A673 (cell line): ENCODE data around the gene PSMF1. TPM values are rescaled to one million over a fixed set of nuclear protein-coding genes. Genes with fewer than 3 reads are reported as not detected.

Experiments
- BruUV-seq: library from RNA; stranded (reverse); fragments of 400-500 nt; replicated peaks from 2 replicates; lab custom pipeline; 2021; lab: Mats Ljungman, UMichigan
- CTCF ChIA-PET: fragments of 300-600 bp; sonication (Branson Sonifier 250); formaldehyde crosslinking; loops from one replicate; lab custom pipeline; 2022; ENCODE audit warnings: antibody characterized with exemption; lab: Charles Lee
- POLR2A ChIA-PET: fragments of 300-600 bp; sonication (Branson Sonifier 250); formaldehyde crosslinking; loops from one replicate; lab custom pipeline; 2022; ENCODE audit warnings: antibody characterized with exemption; ENCODE audit not compliant: low non-redundant PET; lab: Charles Lee
- DNase-seq: peaks from one replicate; pipeline ENCODE4 v3.0.0-alpha.2; 2015; ENCODE audit warnings: low spot score
- H3K27ac ChIP-seq: fragments of 200-600 bp; sonication (generic); 2 replicates; pipeline ENCODE4 v1.5.1; 2016; ENCODE audit warnings: mixed run types, low read depth, mild to moderate bottlenecking, mixed read lengths, antibody characterized with exemption, low read length; ENCODE audit not compliant: poor library complexity, severe bottlenecking
- H3K27me3 ChIP-seq: fragments of 200-600 bp; sonication (generic); replicated peaks from 2 replicates; pipeline ENCODE4 v1.6.1; 2017; ENCODE audit warnings: mixed run types, low read depth, mild to moderate bottlenecking, mixed read lengths, antibody characterized with exemption, low read length; ENCODE audit not compliant: insufficient read depth, poor library complexity
- H3K36me3 ChIP-seq: fragments of 200-600 bp; sonication (generic); 2 replicates; pipeline ENCODE4 v1.6.1; 2016; ENCODE audit warnings: mixed run types, mild to moderate bottlenecking, mixed read lengths, antibody characterized with exemption, low read length; ENCODE audit not compliant: insufficient read depth, poor library complexity, severe bottlenecking
- H3K4me1 ChIP-seq: fragments of 200-600 bp; sonication (generic); 2 replicates; pipeline ENCODE4 v1.6.1; 2017; ENCODE audit warnings: mixed run types, mild to moderate bottlenecking, mixed read lengths, antibody characterized with exemption, low read length; ENCODE audit not compliant: insufficient read depth, poor library complexity, severe bottlenecking
- H3K4me3 ChIP-seq: fragments of 200-600 bp; sonication (generic); 2 replicates; pipeline ENCODE4 v1.5.1; 2016; ENCODE audit warnings: low read depth, mixed run types, mild to moderate bottlenecking, mixed read lengths, low read length; ENCODE audit not compliant: poor library complexity, severe bottlenecking
- H3K9me3 ChIP-seq: fragments of 200-600 bp; sonication (generic); 2 replicates; pipeline ENCODE4 v1.6.1; 2016; ENCODE audit warnings: mixed run types, low read depth, mild to moderate bottlenecking, mixed read lengths, antibody characterized with exemption, low read length; ENCODE audit not compliant: poor library complexity, severe bottlenecking
- CTCF ChIP-seq: fragments of 300-800, 200-600 bp; sonication (generic); conservative IDR thresholded peaks from 2 replicates; pipeline ENCODE4 v1.5.1; 2017; ENCODE audit warnings: low read depth, mild to moderate bottlenecking, antibody characterized with exemption, low read length, moderate library complexity, mixed read lengths
- EZH2 ChIP-seq: fragments of 200-600 bp; sonication (generic); IDR thresholded peaks from 2 replicates; pipeline ENCODE4 v1.6.1; 2017; ENCODE audit warnings: borderline replicate concordance, low read depth, mild to moderate bottlenecking, mixed read lengths, antibody characterized with exemption, low read length; ENCODE audit not compliant: poor library complexity, severe bottlenecking
- intact Hi-C: fragments of 100-400 bp; cut with micrococcal nuclease; formaldehyde crosslinking; loops from one replicate; pipeline ENCODE4 v1.10.0; 2022; ENCODE audit not compliant: unreplicated experiment
- total RNA-seq: library from RNA; stranded (reverse); gene quantifications from 2 replicates; pipeline ENCODE4 v1.2.3, GENCODE V29; 2021

PSMF1 gene
- total RNA-seq, 1 experiment from 2014 or later, result 130 TPM

DNA sequence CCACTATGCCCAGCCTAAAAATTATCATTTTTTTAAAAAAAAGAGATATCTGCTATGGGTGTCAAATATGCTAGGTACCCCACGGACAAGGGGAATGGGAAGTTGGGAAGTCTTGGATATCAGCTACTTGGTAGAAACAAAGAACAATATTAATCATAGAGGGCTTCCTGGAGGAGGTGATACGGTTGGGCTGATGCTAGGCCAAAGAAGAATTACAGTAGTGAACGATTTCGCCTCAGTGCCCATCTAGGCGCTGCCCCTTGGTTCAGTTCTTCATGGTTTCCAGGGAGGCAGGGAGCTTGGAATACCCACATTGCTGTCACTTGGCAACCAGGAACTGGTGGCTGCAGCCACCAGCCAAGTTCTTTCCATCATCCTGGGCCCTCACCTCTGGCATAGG, 5.5 kb upstream of the PSMF1 start:
- CTCF ChIA-PET, result no interaction called here
- POLR2A ChIA-PET, result no interaction called here
- H3K9me3 ChIP-seq, result no peaks in the 10 kb centered on the region
- intact Hi-C loops, result loop anchor here (10.0 kb wide), 1 partner anchor 352 kb away; the partner anchor contains the start of gene NSFL1C
- no peaks in the 10 kb centered on the region for H3K27me3 ChIP-seq
- no peak overlapping the region for H3K27ac ChIP-seq
- no peak for DNase-seq
- TF ChIP-seq CTCF (no peak), EZH2 (no peak)
- H3K36me3 ChIP-seq, result no peaks in the 10 kb centered on the region
- BruUV-seq, result no TSS peak
- peaks cover 3% of the 10 kb centered on the region for H3K4me1 ChIP-seq
- no peak overlapping the region for H3K4me3 ChIP-seq

DNA sequence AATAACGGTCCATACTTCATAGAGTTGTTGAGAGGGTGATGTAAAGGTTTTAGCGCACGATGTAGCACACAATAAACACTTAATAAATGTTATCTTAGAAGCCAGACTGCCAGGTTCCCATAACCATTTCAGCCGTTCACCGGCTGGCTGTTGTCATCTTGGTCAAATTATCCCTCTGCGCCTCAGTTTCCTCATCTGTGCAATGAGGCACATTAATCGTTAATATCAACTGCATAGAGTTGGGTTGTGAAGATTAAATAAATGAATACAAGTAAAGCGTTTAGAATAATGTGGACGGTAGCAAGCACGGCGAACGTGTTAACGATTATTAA, 432 bp upstream of the PSMF1 start:
- no peaks in the 10 kb centered on the region for H3K27me3 ChIP-seq
- H3K9me3 ChIP-seq, result no peaks in the 10 kb centered on the region
- peaks cover 4% of the 10 kb centered on the region for H3K36me3 ChIP-seq
- peaks cover 33% of the 10 kb centered on the region for H3K4me1 ChIP-seq
- no peak for DNase-seq
- peak overlapping the region; percentile 99 for H3K4me3 ChIP-seq
- TF ChIP-seq CTCF (no peak), EZH2 (no peak)
- intact Hi-C loops, result loop anchor here (10.0 kb wide), 1 partner anchor 347 kb away; the partner anchor contains the start of gene NSFL1C
- ChIA-PET POLR2A (no interaction called here), CTCF (no interaction called here)
- BruUV-seq, result TSS peak; percentile 95
- H3K27ac ChIP-seq, result peak overlapping the region; percentile 34

GRCh38 chr20:1119128-1119505, 715 bp downstream of the PSMF1 start:
- Histone ChIP-seq H3K4me3 (peak overlapping the region; percentile 99), H3K9me3 (no peaks in the 10 kb centered on the region), H3K27ac (peak overlapping the region; percentile 61), H3K27me3 (no peaks in the 10 kb centered on the region), H3K36me3 (peaks cover 7% of the 10 kb centered on the region), H3K4me1 (peaks cover 38% of the 10 kb centered on the region)
- no TSS peak for BruUV-seq
- no peak for DNase-seq
- ChIA-PET POLR2A (no interaction called here), CTCF (no interaction called here)
- no peak for TF ChIP-seq CTCF
- no peak for TF ChIP-seq EZH2
- intact Hi-C loops, result loop anchor here (10.0 kb wide), 1 partner anchor 346 kb away; the partner anchor contains the start of gene NSFL1C
